Activated CD8-positive, alpha-beta T cell treated with anti-CD3 and anti-CD28 coated beads for 36 hours (primary cell): ENCODE data around the gene SLC47A2. TPM values are rescaled to one million over a fixed set of nuclear protein-coding genes. Genes with fewer than 3 reads are reported as not detected.
"Not testable (repeated sequence)": the region's sequence is repeated elsewhere in the genome, so short reads cannot be mapped to it uniquely, and the experiment has no call there.

Experiments
- ATAC-seq: fragments of 200-7000 bp; cut with Tn5 transposase; one replicate; pipeline ENCODE4 v1.10.0; 2021; ENCODE audit warnings: mild to moderate bottlenecking, moderate library complexity
- CTCF ChIA-PET: fragments of 350-600 bp; sonication (Branson Sonifier 250); formaldehyde crosslinking; loops from one replicate; lab custom pipeline; 2021; ENCODE audit warnings: antibody characterized with exemption; lab: Charles Lee
- POLR2A ChIA-PET: fragments of 350-600 bp; sonication (Branson Sonifier 250); formaldehyde crosslinking; loops from one replicate; lab custom pipeline; 2021; ENCODE audit warnings: antibody characterized with exemption; lab: Charles Lee
- DNase-seq: peaks from one replicate; pipeline ENCODE4 v3.0.0-alpha.2; 2020
- H3K27ac Mint-ChIP-seq: one replicate; pipeline ENCODE4 v1.8.0; 2021; ENCODE audit warnings: mild to moderate bottlenecking, mixed read lengths
- H3K27me3 Mint-ChIP-seq: one replicate; pipeline ENCODE4 v1.8.0; 2021; ENCODE audit warnings: mixed read lengths
- H3K36me3 Mint-ChIP-seq: one replicate; pipeline ENCODE4 v1.8.0; 2021; ENCODE audit warnings: low read depth, mixed read lengths
- H3K4me1 Mint-ChIP-seq: one replicate; pipeline ENCODE4 v1.8.0; 2021; ENCODE audit warnings: low read depth, mixed read lengths
- H3K4me3 Mint-ChIP-seq: one replicate; pipeline ENCODE4 v1.8.0; 2021; ENCODE audit warnings: mild to moderate bottlenecking, moderate library complexity, mixed read lengths
- H3K9me3 Mint-ChIP-seq: one replicate; pipeline ENCODE4 v1.8.0; 2021; ENCODE audit warnings: mixed read lengths
- intact Hi-C: fragments of 100-400 bp; cut with micrococcal nuclease; formaldehyde crosslinking; loops from one replicate; pipeline ENCODE4 v1.10.0; 2022
- total RNA-seq, 2 experiments: library from RNA; stranded (reverse); gene quantifications; one replicate each; pipeline ENCODE4 v1.2.3, GENCODE V29; 2021
- TF ChIP-seq, protein P1 (sequence below): fragments of 200-600 bp; IDR thresholded peaks from one replicate; pipeline ENCODE4 v1.8.0; 2022; ENCODE audit warnings: antibody characterized with exemption, mild to moderate bottlenecking

The SLC47A2 gene
- total RNA-seq, 2 experiments from 2014 or later = not detected

GRCh38 chr17:19670908-19671307 lies 45.5 kb downstream of the SLC47A2 start:
- Mint-ChIP-seq H3K27ac (no peak overlapping the region), H3K27me3 (no peaks in the 10 kb centered on the region), H3K4me1 (no peaks in the 10 kb centered on the region), H3K9me3 (no peaks in the 10 kb centered on the region), H3K36me3 (peaks cover 17% of the 10 kb centered on the region), H3K4me3 (no peak overlapping the region)
- DNase-seq = no peak
- POLR2A ChIA-PET = no interaction called here
- no peak for ATAC-seq
- intact Hi-C loops = no loop called here
- CTCF ChIA-PET = interaction anchor here (1.4 kb wide), 1 partner anchor 73 kb away, joined by 7 read pairs; no protein-coding TSS in a partner anchor
- TF ChIP-seq, protein P1, sequence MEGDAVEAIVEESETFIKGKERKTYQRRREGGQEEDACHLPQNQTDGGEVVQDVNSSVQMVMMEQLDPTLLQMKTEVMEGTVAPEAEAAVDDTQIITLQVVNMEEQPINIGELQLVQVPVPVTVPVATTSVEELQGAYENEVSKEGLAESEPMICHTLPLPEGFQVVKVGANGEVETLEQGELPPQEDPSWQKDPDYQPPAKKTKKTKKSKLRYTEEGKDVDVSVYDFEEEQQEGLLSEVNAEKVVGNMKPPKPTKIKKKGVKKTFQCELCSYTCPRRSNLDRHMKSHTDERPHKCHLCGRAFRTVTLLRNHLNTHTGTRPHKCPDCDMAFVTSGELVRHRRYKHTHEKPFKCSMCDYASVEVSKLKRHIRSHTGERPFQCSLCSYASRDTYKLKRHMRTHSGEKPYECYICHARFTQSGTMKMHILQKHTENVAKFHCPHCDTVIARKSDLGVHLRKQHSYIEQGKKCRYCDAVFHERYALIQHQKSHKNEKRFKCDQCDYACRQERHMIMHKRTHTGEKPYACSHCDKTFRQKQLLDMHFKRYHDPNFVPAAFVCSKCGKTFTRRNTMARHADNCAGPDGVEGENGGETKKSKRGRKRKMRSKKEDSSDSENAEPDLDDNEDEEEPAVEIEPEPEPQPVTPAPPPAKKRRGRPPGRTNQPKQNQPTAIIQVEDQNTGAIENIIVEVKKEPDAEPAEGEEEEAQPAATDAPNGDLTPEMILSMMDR = no peak

GRCh38 chr17:19669680-19670079 lies 46.7 kb downstream of the SLC47A2 start:
- peaks cover 13% of the 10 kb centered on the region for H3K36me3 Mint-ChIP-seq
- H3K27me3 Mint-ChIP-seq, DNase-seq, H3K9me3 Mint-ChIP-seq, intact Hi-C loops, H3K4me3 Mint-ChIP-seq, POLR2A ChIA-PET, H3K27ac Mint-ChIP-seq, ATAC-seq, H3K4me1 Mint-ChIP-seq, CTCF ChIA-PET: not testable (repeated sequence)

DNA sequence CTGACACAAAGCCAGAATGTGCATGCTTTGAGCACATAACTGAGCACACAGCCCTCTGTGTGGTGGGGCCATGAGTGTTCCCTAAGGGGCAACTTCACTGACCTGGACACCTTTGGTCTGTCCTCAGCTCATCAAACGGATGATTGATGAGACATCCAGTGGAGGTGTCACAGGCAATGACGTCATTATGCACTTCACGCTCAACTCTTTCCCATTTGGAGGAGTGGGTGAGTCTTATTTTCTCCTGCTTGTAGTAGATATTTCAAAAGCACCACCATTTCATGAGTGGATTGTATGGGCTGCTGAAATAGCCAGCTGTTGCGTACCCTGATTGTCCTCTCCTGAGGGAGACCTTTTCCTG lies 51.6 kb downstream of the SLC47A2 start:
- H3K36me3 Mint-ChIP-seq = peaks cover 8% of the 10 kb centered on the region
- no peaks in the 10 kb centered on the region for H3K27me3 Mint-ChIP-seq

DNA sequence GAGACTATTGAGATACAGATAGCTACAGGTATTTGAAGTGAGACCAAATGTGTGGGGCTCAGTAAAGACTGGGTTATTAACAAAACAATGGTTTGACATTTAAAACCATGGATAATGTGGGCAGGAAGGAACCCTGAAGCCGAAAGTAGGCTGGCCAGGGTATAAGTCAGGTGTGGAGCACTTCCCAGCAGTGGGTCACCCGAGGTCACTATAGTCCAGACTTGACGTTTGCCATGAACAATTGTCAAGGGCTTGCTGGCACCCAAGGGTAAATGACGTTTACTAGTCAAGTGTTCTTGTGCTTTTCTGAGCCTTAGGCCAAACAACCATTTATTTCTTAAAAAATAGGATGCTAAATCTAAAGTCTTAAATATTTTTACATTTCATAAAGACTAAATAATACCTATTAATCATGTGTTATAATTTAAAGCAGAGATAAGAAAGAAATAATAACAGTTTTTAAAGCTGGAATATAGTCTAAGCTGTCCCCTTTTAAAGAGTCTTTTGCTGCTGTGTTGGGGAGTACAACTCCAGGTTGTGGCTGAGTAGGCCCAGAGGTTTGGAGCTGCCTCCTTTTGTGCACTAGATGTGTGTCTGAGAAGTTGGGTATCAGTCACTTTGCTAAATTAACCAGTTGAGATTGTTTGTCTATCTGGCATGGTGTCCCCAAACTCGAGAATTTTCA lies 52.1 kb downstream of the SLC47A2 start:
- CTCF ChIA-PET = interaction anchor here (0.6 to 0.9 kb wide), 3 partner anchors 9 to 108 kb away, joined by 3 to 4 read pairs (median 3); partner anchors contain the start of gene ALDH3A2
- TF ChIP-seq, protein P1 = no peak
- POLR2A ChIA-PET = no interaction called here
- no peaks in the 10 kb centered on the region for H3K27me3 Mint-ChIP-seq
- DNase-seq (no peak), ATAC-seq (no peak)
- intact Hi-C loops = no loop called here
- no peak overlapping the region for H3K27ac Mint-ChIP-seq
- H3K4me3 Mint-ChIP-seq = no peak overlapping the region
- H3K9me3 Mint-ChIP-seq = no peaks in the 10 kb centered on the region
- H3K36me3 Mint-ChIP-seq = peaks cover 8% of the 10 kb centered on the region
- H3K4me1 Mint-ChIP-seq = no peaks in the 10 kb centered on the region

More for the DNA sequence above, 51.6 kb downstream of the SLC47A2 start:
- DNase-seq (no peak), ATAC-seq (no peak)
- Mint-ChIP-seq H3K27ac (no peak overlapping the region), H3K4me3 (no peak overlapping the region), H3K9me3 (no peaks in the 10 kb centered on the region), H3K4me1 (no peaks in the 10 kb centered on the region)
- POLR2A ChIA-PET = no interaction called here
- CTCF ChIA-PET = interaction anchor here (0.6 to 0.9 kb wide), 3 partner anchors 9 to 107 kb away, joined by 3 to 4 read pairs (median 3); partner anchors contain the start of gene ALDH3A2
- TF ChIP-seq, protein P1 = no peak
- intact Hi-C loops = no loop called here

GRCh38 chr17:19663097-19663496 lies 53.3 kb downstream of the SLC47A2 start:
- CTCF ChIA-PET = interaction anchor here (0.6 kb wide), 1 partner anchor 15 kb away, joined by 3 read pairs; the partner anchor contains the start of gene ALDH3A2
- H3K27ac Mint-ChIP-seq = no peak overlapping the region

More at GRCh38 chr17:19663097-19663496, 53.3 kb downstream of the SLC47A2 start:
- Mint-ChIP-seq H3K36me3 (peaks cover 9% of the 10 kb centered on the region), H3K4me3 (no peak overlapping the region), H3K4me1 (no peaks in the 10 kb centered on the region), H3K9me3 (no peaks in the 10 kb centered on the region), H3K27me3 (no peaks in the 10 kb centered on the region)
- TF ChIP-seq, protein P1 = no peak
- DNase-seq = no peak
- POLR2A ChIA-PET = interaction anchor here (0.6 kb wide), 1 partner anchor 472 kb away, joined by 3 read pairs; no protein-coding TSS in a partner anchor
- intact Hi-C loops = no loop called here
- ATAC-seq = no peak
